Endometrial microvascular endothelial cells (primary cell): ENCODE measurements around the gene PLCL1. TPM values are rescaled to one million over a fixed set of nuclear protein-coding genes. Genes with fewer than 3 reads are reported as not detected.

ENCODE experiments used
- in situ Hi-C: cut with HindIII; loops from 2 replicates; pipeline ENCODE4 v1.10.0; 2017; ENCODE audit warnings: low sequenced_read_pairs, low pct_unique_long_range_greater_than_20kb; ENCODE audit errors: inconsistent ontology term
- total RNA-seq: library from RNA; depleted of rRNA; stranded (reverse); fragments of >200 nt; gene quantifications from one replicate; pipeline ENCODE4 v1.2.3, GENCODE V29; 2015; ENCODE audit errors: inconsistent ontology term

Gene PLCL1
- 0.65 TPM for total RNA-seq

DNA sequence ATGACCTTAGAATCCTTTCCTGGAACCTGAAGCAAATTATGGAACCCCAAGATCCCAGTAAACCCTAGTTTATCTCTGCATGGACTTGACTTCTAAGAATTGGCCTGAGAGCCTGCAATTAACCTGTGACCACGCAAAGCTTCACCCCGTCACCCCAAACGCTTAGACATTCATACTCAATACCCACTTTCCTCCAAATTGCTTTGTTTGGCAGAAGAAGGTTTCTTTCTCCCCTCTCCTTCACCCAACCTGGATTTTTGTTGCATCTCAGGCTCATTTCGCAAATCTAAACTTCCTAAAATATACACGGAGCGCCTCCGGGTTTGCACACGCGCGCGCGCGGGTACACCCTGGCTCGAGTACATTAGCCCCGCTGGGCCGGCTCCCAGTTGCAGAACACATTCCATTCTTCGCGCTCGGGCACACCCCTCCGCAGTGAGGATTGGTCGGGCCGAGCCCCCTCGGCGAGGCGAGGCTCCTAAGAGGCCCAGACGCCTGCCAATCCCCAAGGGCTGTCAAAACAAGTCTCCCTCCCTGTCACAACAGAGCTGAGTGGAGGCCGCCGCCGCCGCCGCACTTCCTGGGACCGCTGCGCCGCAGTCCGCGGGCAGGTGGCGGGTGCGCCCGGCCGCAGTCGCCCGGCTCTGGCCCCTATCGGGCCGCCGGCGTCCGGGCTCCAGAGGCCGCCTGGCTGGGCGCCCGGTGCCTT, at the start of gene PLCL1:
Gene PLCL1, plus strand, starts transcription at position 545 of the 709 bp plus-strand sequence.
- in situ Hi-C loops: loop anchor here (25.0 kb wide), 1 partner anchor 308 kb away; no protein-coding TSS in a partner anchor

DNA sequence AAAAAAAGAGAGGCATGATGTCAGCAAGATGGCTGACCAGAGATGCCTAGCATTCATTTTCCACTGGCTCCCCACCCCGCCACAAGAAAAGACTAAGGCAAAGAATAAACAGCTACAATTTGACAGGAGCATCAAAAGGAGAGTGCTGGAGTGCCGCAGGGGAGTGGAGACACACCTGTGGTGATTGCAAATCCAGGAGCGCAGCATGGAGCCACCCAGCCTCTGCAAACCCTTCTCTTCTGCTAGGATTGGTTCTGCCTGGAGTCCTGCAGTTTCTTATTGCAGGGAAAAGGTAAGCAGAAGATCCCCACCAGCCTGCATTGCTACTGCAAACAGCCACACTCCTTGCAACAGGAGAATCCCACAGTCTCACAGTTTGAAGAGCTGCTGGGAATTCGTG, 45.4 kb upstream of the PLCL1 start:
- in situ Hi-C loops: no loop called here

DNA sequence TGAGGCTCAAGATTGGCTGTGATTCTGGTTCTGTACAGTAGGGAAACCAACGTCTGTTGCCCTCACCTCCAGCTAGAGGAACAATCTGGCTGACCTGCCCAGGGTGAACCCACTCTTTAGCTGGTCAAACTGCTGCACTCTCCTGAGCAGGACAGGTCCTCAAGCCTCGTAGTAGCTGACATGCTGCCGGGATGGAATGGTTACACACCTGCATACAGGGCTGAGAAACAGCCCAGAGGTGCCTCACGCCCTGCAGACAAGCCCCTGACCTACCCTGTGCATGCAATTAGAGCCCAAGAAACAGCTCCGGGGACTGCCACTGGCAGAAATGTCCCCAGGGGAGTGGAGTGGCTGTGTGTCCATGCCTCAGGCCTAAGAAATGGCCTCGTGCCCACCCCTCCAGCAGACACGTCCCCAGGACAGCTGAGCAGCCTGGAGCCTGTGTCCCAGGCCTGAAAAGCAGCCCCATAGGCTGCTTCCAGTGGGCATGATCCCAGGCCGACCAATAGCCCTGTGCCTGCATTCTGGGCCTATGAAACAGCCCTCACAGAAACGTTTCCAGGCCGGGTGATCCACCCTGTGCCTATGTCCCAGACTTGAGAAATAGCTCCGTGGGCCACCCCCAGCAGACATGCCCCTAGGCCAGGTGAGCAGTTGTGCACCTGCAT, 44.6 kb upstream of the PLCL1 start:
- in situ Hi-C loops: no loop called here

DNA sequence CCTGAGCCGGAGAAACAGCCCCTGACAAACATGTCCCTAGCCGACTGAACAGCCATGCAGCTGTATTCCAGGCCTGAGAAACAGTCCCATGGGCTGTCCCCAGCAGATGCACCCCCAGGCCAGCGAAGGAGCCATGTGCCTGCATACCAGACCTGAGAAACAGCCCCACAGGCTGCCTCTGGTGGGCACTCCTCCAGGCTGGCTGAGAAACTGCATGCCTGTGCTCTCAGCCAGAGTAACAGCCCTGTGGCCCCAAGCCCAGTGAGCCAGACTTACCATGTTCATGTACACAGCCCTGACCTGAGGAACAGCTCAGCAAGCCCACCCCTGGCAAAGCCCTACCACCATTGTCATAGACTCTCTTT, 44.1 kb upstream of the PLCL1 start:
- in situ Hi-C loops: no loop called here

DNA sequence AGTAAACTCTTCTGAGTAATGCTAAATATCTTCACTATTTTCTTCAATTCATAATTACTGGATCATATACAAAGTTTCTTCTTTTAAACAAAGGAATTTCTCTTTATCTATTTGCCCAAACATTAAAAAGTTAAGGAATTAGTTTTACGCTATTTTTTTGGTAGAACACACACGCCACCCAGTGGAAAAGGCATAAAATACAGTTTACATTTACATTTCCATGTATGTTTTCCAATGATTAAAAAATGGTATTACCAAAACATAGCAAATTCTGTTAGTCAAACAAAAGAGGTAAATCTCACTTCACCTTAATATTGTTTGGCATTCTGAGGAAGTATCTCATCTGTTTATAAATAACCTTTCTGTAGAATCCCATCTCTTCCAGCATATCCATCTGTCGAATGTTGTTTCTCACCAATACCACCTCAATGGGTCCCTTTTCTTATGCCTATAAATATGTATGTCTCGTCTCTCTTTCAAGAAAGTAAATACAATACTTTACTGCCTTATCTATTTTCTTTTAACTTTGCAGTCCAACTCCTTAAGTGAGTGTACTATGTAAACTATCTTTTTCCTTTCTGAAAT, 26.5 kb upstream of the PLCL1 start:
- in situ Hi-C loops: no loop called here

DNA sequence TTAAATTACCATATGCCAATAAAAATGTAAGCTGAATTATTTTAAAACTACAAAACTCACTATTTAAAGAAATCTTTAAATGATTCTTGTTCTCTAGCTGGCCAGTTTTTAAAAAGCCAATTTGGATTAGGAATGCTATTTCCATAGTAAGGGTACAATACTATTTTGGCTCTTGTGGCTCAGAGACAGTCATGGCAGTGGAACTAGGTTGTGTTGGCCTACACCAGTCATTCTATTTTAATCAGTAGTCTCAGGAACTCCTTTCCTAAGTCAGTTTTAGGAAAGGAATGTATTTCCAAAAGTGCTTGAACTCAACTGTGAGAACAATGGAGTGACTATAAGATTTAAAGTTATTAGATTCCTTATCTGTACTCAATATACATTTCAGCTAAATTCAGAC, 25.1 kb upstream of the PLCL1 start:
- in situ Hi-C loops: no loop called here

DNA sequence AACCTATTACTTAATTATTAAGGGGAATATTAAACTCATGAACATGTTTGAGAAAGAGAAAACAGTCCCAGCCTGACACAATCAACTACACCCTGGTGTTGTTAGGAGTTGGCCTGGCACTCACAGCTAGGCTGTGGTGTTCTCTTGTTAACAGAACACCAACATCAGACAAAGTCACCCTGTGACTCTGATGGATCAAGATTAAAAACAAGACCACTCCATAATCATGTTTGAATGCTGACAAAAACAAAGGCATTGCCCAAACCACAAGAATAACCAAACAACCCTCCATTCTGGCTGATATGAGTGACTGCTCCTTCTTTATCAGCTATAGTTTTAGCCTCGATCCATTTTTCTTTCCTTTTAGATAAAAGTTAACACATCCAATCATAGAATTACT, 22.3 kb upstream of the PLCL1 start:
- in situ Hi-C loops: no loop called here

DNA sequence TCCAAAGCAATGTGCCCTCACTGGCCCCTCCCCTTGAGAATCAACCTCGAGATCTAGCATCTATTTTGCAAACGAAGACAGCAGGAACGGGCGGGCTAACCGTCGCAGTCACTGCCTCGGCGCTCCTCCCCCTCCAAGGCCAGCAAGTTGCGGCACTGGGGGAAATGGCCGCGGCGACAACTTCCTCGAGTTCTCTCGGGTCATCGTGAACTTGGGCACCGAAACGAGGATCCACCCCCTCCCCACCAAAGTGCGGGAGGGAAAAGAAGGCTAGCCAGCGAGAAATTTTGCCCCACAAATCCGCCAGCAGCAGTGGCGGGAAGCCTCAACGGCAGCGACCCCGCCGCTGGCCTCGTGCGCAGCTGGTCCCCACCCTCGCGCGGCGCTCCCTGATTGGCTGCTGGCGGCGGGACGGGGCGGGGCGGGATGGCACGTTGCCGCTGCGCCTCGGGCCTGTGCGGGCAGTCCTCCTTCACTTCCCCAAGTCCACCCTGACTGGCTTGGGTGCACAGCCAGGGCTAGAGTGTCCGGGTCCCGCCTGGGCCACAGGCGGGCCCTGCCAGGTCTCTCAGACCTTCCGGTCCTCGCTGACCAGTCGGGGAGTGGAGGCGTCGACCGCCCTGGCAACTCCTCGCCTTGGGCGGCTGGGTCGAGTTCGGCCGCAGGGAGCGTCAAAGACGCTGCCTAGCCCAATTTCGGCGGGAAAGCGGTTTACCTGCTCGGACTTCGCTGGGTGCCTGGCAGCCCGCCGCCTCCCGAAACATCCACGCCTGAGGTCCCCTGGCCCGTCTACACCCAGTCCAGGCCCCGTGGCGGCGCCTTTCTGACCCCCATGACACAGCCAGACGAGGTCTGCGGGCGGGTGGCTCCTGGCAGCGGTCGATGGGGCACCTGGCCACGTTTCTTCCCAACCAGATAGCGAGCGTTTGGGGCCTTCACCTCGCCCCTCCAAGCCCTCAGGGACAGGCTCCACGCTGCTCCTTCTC, 19.1 kb upstream of the PLCL1 start, which contains the start of gene BOLL:
Gene BOLL, minus strand, starts transcription at position 364 of the 986 bp plus-strand sequence. CDS start 3,469 bp downstream, outside the sequence.
- in situ Hi-C loops: no loop called here

DNA sequence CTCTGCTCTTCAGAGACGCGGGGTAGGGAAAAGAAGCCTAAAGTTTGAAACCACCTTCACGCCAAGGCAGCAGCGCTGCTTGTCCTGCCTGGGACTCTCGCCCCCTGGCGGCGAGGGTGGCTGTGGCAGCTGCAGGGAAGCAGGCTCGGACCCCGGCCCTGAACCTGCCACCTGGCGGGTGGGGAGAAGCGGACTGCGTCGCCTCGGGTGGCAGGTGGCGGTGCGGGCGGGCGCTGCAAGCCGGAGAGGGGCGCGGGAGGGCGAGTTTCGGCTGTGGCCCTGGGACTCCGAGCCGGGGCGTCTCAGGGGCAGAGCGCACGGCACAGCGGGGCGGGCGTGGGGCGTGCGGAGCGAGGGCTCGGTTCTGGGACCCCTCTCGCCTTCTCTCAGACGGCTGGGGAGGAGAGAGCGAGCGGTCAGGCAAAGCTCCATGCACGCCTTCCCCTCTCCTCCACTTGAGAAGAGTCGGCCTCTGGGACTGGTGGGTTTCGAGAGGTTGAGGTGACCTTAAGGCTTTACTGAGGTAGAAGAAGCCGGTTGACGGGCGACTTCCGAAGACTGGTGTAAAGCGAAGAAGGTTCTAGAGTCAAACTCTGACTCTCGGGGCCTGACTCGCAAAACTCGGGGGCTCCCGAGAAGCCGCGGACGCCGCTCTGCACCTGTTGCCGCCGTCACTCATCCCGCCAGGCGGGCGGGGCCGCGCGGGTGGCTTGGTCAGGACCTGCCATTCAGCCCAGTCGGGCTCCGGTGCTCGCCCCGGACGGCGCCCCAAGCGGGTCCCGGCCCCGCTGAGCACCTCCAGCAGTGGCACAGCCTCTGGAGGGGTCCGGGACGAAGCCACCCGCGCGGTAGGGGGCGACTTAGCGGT, 18.1 kb upstream of the PLCL1 start:
- in situ Hi-C loops: no loop called here

DNA sequence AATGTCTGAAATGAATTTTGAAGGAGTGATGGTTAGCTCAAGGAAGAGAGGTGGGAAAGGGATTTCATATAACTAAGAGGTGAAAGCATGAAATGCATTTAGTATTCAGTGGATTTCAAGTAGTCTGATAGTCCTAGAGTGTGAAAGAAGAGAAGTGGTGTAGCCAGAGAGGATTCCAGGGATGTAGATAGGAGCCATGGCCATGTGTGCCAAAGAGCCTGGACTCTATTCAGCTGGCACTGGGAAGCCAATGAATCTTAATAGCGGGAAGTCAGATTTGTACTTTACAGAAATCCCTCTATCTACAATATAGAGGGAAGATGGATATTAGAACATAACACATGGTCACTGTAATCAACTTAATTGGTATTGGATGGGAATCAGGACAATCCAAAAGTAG, 10.9 kb upstream of the PLCL1 start:
- in situ Hi-C loops: no loop called here

DNA sequence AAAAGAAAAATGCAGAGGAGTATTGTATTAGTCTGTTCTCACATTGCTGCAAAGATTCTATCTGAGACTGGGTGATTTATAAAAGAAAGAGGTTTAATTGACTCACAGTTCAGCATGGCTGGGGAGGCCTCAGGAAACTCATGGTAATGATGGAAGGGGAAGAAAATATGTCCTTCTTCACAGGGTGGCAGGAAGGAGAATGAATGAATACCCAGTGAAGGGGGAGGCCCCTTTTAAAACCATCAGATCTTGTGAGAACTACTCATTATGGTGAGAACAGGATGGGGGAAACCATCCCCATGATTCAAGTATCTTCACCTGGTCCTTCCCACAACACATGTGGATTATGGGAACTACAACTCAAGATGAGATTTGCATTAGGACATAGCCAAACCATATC, 9.1 kb upstream of the PLCL1 start:
- in situ Hi-C loops: no loop called here

DNA sequence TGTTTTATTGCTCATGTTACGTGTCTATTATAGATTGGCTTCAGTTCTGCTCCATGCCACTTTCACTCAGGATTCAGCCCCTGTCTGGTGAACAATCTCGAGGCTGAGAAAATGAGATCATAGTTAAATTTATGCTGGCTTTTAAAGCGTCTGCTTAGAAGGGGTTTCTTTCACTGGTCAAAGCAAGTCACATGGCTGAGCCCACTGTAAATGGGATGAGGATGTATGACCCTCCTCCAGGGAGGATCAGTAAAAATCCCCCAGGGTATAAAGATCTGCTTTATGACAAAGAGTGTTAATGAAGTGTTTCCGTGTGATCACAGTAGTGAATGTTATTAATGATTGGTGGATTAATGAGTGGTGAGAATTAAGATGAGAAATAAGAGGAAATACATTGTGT, 6.2 kb upstream of the PLCL1 start:
- in situ Hi-C loops: no loop called here

DNA sequence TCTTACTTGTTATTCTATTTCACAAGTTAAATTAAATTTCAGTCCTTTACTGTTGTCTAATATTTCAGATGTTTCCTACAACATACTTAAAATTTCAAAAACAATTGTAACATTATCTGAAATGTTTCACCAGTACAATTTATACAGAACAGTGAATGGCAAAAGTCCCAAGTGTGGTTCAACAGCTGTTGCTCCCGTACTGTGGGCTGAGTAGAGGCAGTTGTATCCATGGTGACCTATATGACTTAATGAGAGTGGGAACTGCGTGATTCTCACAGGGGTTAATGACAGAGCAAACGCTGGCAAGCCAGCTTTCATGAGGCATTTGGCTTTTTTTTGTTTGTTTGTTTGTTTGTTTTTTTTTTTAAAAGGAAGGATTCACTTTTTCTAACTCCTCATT, 5.3 kb upstream of the PLCL1 start:
- in situ Hi-C loops: no loop called here

DNA sequence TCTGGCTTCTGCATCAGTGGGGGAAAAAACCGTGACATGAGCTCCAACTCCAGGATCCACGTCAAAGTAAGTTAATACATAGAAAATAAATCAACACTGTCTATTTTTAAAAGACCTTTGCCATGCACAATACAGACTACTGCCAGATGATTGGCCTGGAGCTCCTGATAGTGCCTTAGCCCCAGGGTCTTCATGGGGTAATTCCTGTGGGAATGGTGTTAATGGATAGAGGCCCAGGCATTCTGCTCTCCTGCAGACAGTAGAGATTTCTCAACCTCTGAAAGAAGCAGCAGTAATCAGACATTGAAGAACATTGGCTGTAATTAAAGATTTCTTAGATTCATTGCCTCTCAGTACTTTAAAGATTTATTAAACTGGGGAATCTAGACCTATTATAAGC, 4.3 kb upstream of the PLCL1 start:
- in situ Hi-C loops: loop anchor here (25.0 kb wide), 1 partner anchor 312 kb away; no protein-coding TSS in a partner anchor

DNA sequence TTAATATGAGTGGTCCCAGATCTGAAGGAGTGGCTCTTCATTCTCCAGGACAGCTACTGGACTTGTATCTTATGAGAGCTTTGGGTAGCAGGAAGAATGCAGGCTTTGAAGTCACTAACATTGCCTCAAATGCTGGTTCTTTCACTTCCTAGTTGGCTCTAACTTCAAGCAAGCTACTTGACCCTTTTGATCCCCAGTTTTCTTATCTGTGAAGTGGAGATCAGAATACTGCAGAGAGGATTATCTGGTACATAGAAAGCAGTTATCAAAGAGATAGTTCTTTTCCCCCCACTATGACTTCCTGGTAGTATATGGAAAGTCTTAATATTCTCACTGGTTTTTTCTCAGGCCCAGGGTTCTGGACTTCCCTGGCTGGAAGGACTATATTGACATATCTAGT, 3.4 kb upstream of the PLCL1 start:
- in situ Hi-C loops: loop anchor here (25.0 kb wide), 1 partner anchor 311 kb away; no protein-coding TSS in a partner anchor

DNA sequence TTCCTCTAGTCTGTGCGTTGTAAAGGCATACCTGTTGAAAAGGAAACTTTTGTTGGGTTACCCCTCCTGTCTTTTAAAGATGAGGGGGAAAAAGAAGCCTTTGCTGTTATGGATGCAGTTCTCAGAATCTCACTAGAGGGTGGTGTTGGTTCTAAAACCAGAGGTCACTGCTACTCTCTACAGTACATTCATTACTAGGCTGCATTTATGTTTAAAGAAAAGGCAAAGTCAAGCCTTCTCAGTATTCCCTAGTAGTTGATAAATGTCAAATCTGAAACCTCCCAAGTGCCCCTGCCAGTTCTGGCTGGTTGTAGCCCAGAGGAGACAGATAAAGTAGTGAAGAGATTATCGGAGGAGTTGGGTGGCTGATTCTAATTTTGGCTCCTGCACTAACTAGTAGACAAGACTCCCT, 1.4 kb upstream of the PLCL1 start:
- in situ Hi-C loops: loop anchor here (25.0 kb wide), 1 partner anchor 309 kb away; no protein-coding TSS in a partner anchor

DNA sequence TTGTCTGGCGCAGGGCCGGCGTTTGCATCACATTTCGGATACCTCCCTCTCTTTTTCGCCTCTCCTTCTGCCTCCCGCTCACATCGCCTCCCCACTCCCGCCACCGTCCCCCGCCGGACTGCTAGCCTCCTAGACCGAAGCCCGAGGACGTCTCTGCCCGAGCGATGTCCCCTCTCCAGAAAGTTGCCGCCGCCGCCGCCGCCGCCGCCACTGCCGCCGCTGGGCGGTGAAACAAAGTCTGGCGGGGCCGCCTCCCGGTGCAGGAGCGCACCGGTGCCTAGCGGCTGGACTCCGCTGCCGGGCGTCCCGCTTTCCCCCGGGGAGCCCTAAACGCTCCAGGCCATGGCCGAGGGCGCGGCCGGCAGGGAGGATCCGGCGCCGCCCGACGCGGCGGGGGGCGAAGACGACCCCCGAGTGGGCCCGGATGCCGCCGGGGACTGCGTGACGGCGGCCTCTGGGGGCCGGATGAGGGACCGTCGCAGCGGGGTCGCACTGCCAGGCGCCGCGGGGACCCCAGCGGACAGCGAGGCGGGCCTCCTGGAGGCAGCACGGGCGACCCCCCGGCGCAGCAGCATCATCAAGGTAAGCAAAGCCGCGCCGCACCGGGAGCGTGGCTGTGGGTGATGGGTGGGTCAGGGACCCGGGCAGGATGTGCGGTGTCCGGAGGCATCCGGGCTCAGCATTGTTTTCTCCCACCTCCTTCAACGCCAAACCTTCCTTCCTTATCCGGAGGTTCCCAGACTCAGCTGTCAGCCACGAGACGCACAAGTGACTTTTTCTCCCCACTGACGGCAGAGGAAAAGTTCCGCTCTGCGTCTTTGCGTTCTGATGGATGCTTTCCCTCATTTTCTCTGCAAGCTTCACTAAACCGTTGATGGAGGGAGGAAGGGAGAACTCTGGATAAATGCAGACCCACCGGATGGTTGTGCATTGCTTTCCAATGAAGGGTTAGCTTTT, 643 bp downstream of the PLCL1 start:
- in situ Hi-C loops: loop anchor here (25.0 kb wide), 1 partner anchor 307 kb away; no protein-coding TSS in a partner anchor
